Cardiac muscle cell (in vitro differentiated cells and primary cell): Measurements from ENCODE around the gene LPIN1. TPM values are rescaled to one million over a fixed set of nuclear protein-coding genes. Genes with fewer than 3 reads are reported as not detected.

Experiments used
- DNase-seq, 2 donors: peaks; one replicate each; pipeline versions ENCODE4 v3.0.0 to v3.0.0-alpha.2; 2010 to 2017; ENCODE audit warnings: low read depth in 1 of 2, low spot score in 1 of 2
- H3K27ac ChIP-seq: fragments of 200-600 bp; sonication (generic); 2 replicates; pipeline ENCODE4 v1.5.1; 2016
- H3K27me3 ChIP-seq: fragments of 200-600 bp; sonication (generic); 2 replicates; pipeline ENCODE4 v1.6.0; 2016; ENCODE audit warnings: control low read depth
- H3K36me3 ChIP-seq: fragments of 200-600 bp; sonication (generic); 2 replicates; pipeline ENCODE4 v1.5.1; 2016; ENCODE audit warnings: control low read depth
- H3K4me1 ChIP-seq: fragments of 200-600 bp; sonication (generic); 2 replicates; pipeline ENCODE4 v1.8.1; 2017; ENCODE audit warnings: low read depth, mild to moderate bottlenecking, mixed run types
- H3K4me3 ChIP-seq: fragments of 200-600 bp; sonication (generic); 2 replicates; pipeline ENCODE4 v1.5.1; 2016; ENCODE audit warnings: mild to moderate bottlenecking
- H3K9me3 ChIP-seq: fragments of 200-600 bp; sonication (generic); 2 replicates; pipeline ENCODE4 v1.5.1; 2017; ENCODE audit warnings: low read depth, mild to moderate bottlenecking, control low read depth
- polyA plus RNA-seq: library from polyadenylated mRNA; unstranded; fragments of >200 nt; fragmentation: Nextera tagmentation; extraction: Ambion mirVana; gene quantifications from 2 replicates; pipeline ENCODE4 v1.2.1, GENCODE V29; 2016
- total RNA-seq: library from RNA; depleted of rRNA; stranded (reverse); fragments of >200 nt; gene quantifications from 2 replicates; pipeline ENCODE4 v1.2.3, GENCODE V29; 2016
- TF ChIP-seq, protein P1 (sequence below): IDR thresholded peaks from 2 replicates; pipeline ENCODE4 v1.5.1; 2012; ENCODE audit warnings: low read depth, mild to moderate bottlenecking, low read length

LPIN1 gene
- total and polyA plus RNA-seq, 2 experiments from 2014 or later: 47.0 to 58.3 TPM

DNA sequence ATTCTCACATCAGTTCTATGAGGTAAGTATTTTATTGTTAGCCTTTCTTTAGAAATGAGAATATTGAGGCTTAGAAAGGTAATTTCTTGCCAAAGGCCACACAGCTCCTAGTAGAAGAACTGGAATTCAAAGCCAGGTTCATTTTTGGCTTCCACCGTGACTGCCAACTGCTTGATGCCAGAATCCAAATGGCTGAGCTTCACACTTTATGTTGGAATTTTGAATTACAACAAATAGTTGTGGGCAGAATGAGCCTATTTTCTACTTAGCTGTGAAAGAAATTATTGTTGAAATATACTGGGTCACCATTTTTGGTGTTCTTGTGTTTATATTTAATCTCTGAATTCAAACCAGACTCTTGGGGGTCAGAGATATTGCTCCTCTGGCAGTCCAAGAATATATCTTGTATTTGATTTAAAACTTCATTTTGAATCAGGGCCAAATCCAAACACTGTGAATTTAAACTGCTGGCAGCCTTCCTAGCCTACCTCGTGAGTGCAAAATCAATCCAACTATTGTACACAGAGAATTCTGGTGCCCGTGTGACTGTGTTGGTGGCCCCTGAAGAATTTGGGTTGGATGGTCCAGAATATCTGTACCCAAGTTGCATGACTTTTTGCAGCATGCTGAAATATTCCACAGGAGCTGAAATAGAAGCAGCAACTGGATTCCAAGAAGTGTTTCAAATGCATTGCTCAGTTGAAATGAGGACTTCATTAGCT, 35.6 kb upstream of the LPIN1 start:
- Histone ChIP-seq H3K27me3 (no peaks in the 10 kb centered on the region), H3K27ac (no peak overlapping the region), H3K4me3 (no peak overlapping the region), H3K4me1 (no peaks in the 10 kb centered on the region), H3K36me3 (no peaks in the 10 kb centered on the region), H3K9me3 (no peaks in the 10 kb centered on the region)
- DNase-seq: peak in 1 of 2 donors; percentile 52
- TF ChIP-seq, protein P1, sequence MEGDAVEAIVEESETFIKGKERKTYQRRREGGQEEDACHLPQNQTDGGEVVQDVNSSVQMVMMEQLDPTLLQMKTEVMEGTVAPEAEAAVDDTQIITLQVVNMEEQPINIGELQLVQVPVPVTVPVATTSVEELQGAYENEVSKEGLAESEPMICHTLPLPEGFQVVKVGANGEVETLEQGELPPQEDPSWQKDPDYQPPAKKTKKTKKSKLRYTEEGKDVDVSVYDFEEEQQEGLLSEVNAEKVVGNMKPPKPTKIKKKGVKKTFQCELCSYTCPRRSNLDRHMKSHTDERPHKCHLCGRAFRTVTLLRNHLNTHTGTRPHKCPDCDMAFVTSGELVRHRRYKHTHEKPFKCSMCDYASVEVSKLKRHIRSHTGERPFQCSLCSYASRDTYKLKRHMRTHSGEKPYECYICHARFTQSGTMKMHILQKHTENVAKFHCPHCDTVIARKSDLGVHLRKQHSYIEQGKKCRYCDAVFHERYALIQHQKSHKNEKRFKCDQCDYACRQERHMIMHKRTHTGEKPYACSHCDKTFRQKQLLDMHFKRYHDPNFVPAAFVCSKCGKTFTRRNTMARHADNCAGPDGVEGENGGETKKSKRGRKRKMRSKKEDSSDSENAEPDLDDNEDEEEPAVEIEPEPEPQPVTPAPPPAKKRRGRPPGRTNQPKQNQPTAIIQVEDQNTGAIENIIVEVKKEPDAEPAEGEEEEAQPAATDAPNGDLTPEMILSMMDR: no peak

- TF ChIP-seq, protein P1: no peak
- Histone ChIP-seq H3K36me3 (no peaks in the 10 kb centered on the region), H3K4me3 (no peak overlapping the region), H3K27ac (no peak overlapping the region), H3K9me3 (no peaks in the 10 kb centered on the region), H3K27me3 (no peaks in the 10 kb centered on the region), H3K4me1 (no peaks in the 10 kb centered on the region)
- DNase-seq: no peak
Measured at GRCh38 chr2:11711354-11711716, 35.1 kb upstream of the LPIN1 start.

DNA sequence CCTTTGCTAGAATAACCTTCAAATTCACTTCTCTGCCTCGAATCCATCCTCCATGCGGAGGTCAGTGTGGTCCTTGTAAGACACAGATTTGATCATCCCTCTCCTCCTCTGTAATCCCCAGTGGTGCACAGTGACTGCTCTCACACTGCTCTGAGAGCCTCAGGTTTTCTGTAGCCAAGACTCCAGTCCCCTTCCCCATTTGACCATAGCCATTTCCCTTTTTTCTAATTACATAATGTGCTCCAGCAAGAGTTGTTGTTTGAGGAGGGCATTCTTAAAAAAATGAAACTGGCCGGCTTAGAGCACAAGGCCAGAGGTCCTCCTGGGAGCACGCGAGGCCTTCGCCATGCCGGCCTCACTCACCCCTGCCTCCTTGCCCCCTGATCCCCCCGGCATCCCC, 34.7 kb upstream of the LPIN1 start:
- DNase-seq: no peak
- Histone ChIP-seq H3K4me1 (no peaks in the 10 kb centered on the region), H3K9me3 (no peaks in the 10 kb centered on the region), H3K27ac (no peak overlapping the region), H3K4me3 (no peak overlapping the region), H3K27me3 (no peaks in the 10 kb centered on the region), H3K36me3 (no peaks in the 10 kb centered on the region)
- TF ChIP-seq, protein P1: no peak

- no peaks in the 10 kb centered on the region for H3K36me3 ChIP-seq
- no peaks in the 10 kb centered on the region for H3K27me3 ChIP-seq
- no peaks in the 10 kb centered on the region for H3K4me1 ChIP-seq
- no peak for DNase-seq
- no peaks in the 10 kb centered on the region for H3K9me3 ChIP-seq
- H3K4me3 ChIP-seq: no peak overlapping the region
- no peak overlapping the region for H3K27ac ChIP-seq
- TF ChIP-seq, protein P1: no peak
Measured at GRCh38 chr2:11712866-11713265, 33.6 kb upstream of the LPIN1 start.

- DNase-seq: no peak
- Histone ChIP-seq H3K27ac (no peak overlapping the region), H3K4me1 (peaks cover under 1% of the 10 kb centered on the region), H3K27me3 (no peaks in the 10 kb centered on the region), H3K9me3 (no peaks in the 10 kb centered on the region), H3K4me3 (no peak overlapping the region), H3K36me3 (no peaks in the 10 kb centered on the region)
- TF ChIP-seq, protein P1: no peak
Measured at GRCh38 chr2:11713815-11714214, 32.6 kb upstream of the LPIN1 start.
